Stimulated activated naive CD8-positive, alpha-beta T cell treated with anti-CD3 and anti-CD28 coated beads, Interleukin-15, amount 100 ng/mL, for 72 hours (primary cell): ENCODE measurements around the gene PCDHA2.
"Not testable (repeated sequence)": the region's sequence is repeated elsewhere in the genome, so short reads cannot be mapped to it uniquely, and the experiment has no call there.

ENCODE experiments used
- ATAC-seq: fragments of 150-1000 bp; cut with Tn5 transposase; 2 replicates; pipeline ENCODE4 v1.10.0; 2021; ENCODE audit warnings: mild to moderate bottlenecking, moderate library complexity
- DNase-seq, 2 donors: peaks; one replicate each; pipeline ENCODE4 v3.0.0; 2021 to 2022
- H3K27ac Mint-ChIP-seq, 2 donors: one replicate each; pipeline ENCODE4 v1.8.0; 2022; ENCODE audit warnings: mild to moderate bottlenecking in 2 of 2, mixed read lengths in 2 of 2, moderate library complexity in 2 of 2
- H3K27me3 Mint-ChIP-seq: one replicate; pipeline ENCODE4 v1.8.0; 2022; ENCODE audit warnings: mixed read lengths
- H3K4me1 Mint-ChIP-seq: one replicate; pipeline ENCODE4 v1.8.0; 2022; ENCODE audit warnings: mild to moderate bottlenecking, mixed read lengths
- H3K4me3 Mint-ChIP-seq, 2 donors: one replicate each; pipeline ENCODE4 v1.8.0; 2022; ENCODE audit warnings: mild to moderate bottlenecking in 2 of 2, mixed read lengths in 2 of 2, moderate library complexity in 1 of 2
- H3K9me3 Mint-ChIP-seq, 2 donors: one replicate each; pipeline ENCODE4 v1.8.0; 2022; ENCODE audit warnings: mixed read lengths in 2 of 2

The PCDHA2 gene

GRCh38 chr5:140794595-140795258 is at the start of gene PCDHA2:
TSS of gene PCDHA2 (plus strand) at chr5:140794852.
- Mint-ChIP-seq H3K4me3 (no peak within 1 kb of the TSS), H3K27me3 (peaks cover 16% of the 10 kb centered on the region), H3K9me3 (peaks cover 20 to 21% of the 10 kb centered on the region in 2 donors), H3K4me1 (no peaks in the 10 kb centered on the region), H3K27ac (no peak within 1 kb of the TSS)
- DNase-seq (no peak), ATAC-seq (no peak)

- H3K4me1 Mint-ChIP-seq, result no peaks in the 10 kb centered on the region
- no peaks in the 10 kb centered on the region for H3K27me3 Mint-ChIP-seq
- no peak for ATAC-seq
- no peak overlapping the region for H3K27ac Mint-ChIP-seq
- H3K9me3 Mint-ChIP-seq, result peaks cover 71 to 74% of the 10 kb centered on the region in 2 donors
- H3K4me3 Mint-ChIP-seq, result no peak overlapping the region
- DNase-seq, result no peak
These were observed 41.1 kb upstream of the PCDHA2 start for GRCh38 chr5:140753561-140753960.

- H3K27me3 Mint-ChIP-seq, result no peaks in the 10 kb centered on the region
- H3K4me3 Mint-ChIP-seq, result no peak overlapping the region
- H3K9me3 Mint-ChIP-seq, result peaks cover 40 to 68% of the 10 kb centered on the region in 2 donors
- no peak overlapping the region for H3K27ac Mint-ChIP-seq
- DNase-seq (no peak), ATAC-seq (no peak)
- H3K4me1 Mint-ChIP-seq, result no peaks in the 10 kb centered on the region
These were observed 30.3 kb upstream of the PCDHA2 start for GRCh38 chr5:140764177-140764973.

- Mint-ChIP-seq H3K4me1 (no peaks in the 10 kb centered on the region), H3K4me3 (no peak overlapping the region), H3K27ac (no peak overlapping the region), H3K9me3 (peaks cover 44 to 62% of the 10 kb centered on the region in 2 donors), H3K27me3 (no peaks in the 10 kb centered on the region)
- no peak for ATAC-seq
- no peak for DNase-seq
These were observed 27.2 kb upstream of the PCDHA2 start for GRCh38 chr5:140767444-140767843.

GRCh38 chr5:140780512-140780911 is 14.1 kb upstream of the PCDHA2 start:
- Mint-ChIP-seq H3K4me1 (no peaks in the 10 kb centered on the region), H3K4me3 (no peak overlapping the region), H3K27ac (peak overlapping the region in 1 of 2 donors; percentile 20), H3K27me3 (no peaks in the 10 kb centered on the region), H3K9me3 (peaks cover 39 to 61% of the 10 kb centered on the region in 2 donors)
- no peak for DNase-seq
- no peak for ATAC-seq

GRCh38 chr5:140785905-140786686 is 8.6 kb upstream of the PCDHA2 start, which contains the start of gene PCDHA1:
TSS of gene PCDHA1 (plus strand) at chr5:140786140.
- Mint-ChIP-seq H3K27ac (no peak within 1 kb of the TSS), H3K27me3 (peaks cover 30% of the 10 kb centered on the region)

GRCh38 chr5:140787422-140787821 is 7.2 kb upstream of the PCDHA2 start:
- peaks cover 19 to 59% of the 10 kb centered on the region in 2 donors for H3K9me3 Mint-ChIP-seq
- not testable (repeated sequence) for H3K27ac Mint-ChIP-seq, H3K4me1 Mint-ChIP-seq, ATAC-seq, H3K4me3 Mint-ChIP-seq, DNase-seq
- peaks cover 30% of the 10 kb centered on the region for H3K27me3 Mint-ChIP-seq

More at GRCh38 chr5:140785905-140786686, 8.6 kb upstream of the PCDHA2 start, which contains the start of gene PCDHA1:
- Mint-ChIP-seq H3K4me3 (no peak within 1 kb of the TSS), H3K4me1 (no peaks in the 10 kb centered on the region), H3K9me3 (peaks cover 21 to 59% of the 10 kb centered on the region in 2 donors)
- DNase-seq, result no peak
- no peak for ATAC-seq

- not testable (repeated sequence) for H3K27ac Mint-ChIP-seq, H3K4me1 Mint-ChIP-seq, DNase-seq, H3K4me3 Mint-ChIP-seq, ATAC-seq
- H3K9me3 Mint-ChIP-seq, result peaks cover 24 to 57% of the 10 kb centered on the region in 2 donors
- peaks cover 33% of the 10 kb centered on the region for H3K27me3 Mint-ChIP-seq
These were observed 6.7 kb upstream of the PCDHA2 start for GRCh38 chr5:140787849-140788504.

- H3K4me3 Mint-ChIP-seq, result no peak overlapping the region
- no peak overlapping the region for H3K27ac Mint-ChIP-seq
- no peaks in the 10 kb centered on the region for H3K4me1 Mint-ChIP-seq
- ATAC-seq, result no peak
- peaks cover 23 to 44% of the 10 kb centered on the region in 2 donors for H3K9me3 Mint-ChIP-seq
- no peak for DNase-seq
- H3K27me3 Mint-ChIP-seq, result peaks cover 39% of the 10 kb centered on the region
These were observed 3.6 kb upstream of the PCDHA2 start for GRCh38 chr5:140791089-140791488.

GRCh38 chr5:140795259-140795641 is 598 bp downstream of the PCDHA2 start:
- no peaks in the 10 kb centered on the region for H3K4me1 Mint-ChIP-seq
- H3K27ac Mint-ChIP-seq, result no peak overlapping the region
- no peak overlapping the region for H3K4me3 Mint-ChIP-seq
- H3K27me3 Mint-ChIP-seq, result peaks cover 14% of the 10 kb centered on the region
- H3K9me3 Mint-ChIP-seq, result peaks cover 21 to 23% of the 10 kb centered on the region in 2 donors
- ATAC-seq, result no peak
- DNase-seq, result no peak

GRCh38 chr5:140796072-140796717 is 1.5 kb downstream of the PCDHA2 start:
- DNase-seq, H3K4me1 Mint-ChIP-seq, H3K4me3 Mint-ChIP-seq, ATAC-seq, H3K27ac Mint-ChIP-seq: not testable (repeated sequence)
- peaks cover 14% of the 10 kb centered on the region for H3K27me3 Mint-ChIP-seq
- peaks cover 17 to 23% of the 10 kb centered on the region in 2 donors for H3K9me3 Mint-ChIP-seq

GRCh38 chr5:140796718-140797095 is 2.1 kb downstream of the PCDHA2 start:
- Mint-ChIP-seq H3K27ac (no peak overlapping the region), H3K27me3 (peaks cover 14% of the 10 kb centered on the region), H3K9me3 (peaks cover 15 to 23% of the 10 kb centered on the region in 2 donors), H3K4me1 (no peaks in the 10 kb centered on the region), H3K4me3 (no peak overlapping the region)
- DNase-seq (no peak), ATAC-seq (no peak)

GRCh38 chr5:140800816-140801493 is 6.3 kb downstream of the PCDHA2 start, which contains the start of gene PCDHA3:
TSS of gene PCDHA3 (plus strand) at chr5:140801057.
- H3K9me3 Mint-ChIP-seq, result peaks cover 13 to 14% of the 10 kb centered on the region in 2 donors
- H3K27ac Mint-ChIP-seq, result no peak within 1 kb of the TSS
- no peak within 1 kb of the TSS for H3K4me3 Mint-ChIP-seq
- no peaks in the 10 kb centered on the region for H3K4me1 Mint-ChIP-seq
- ATAC-seq, result no peak
- H3K27me3 Mint-ChIP-seq, result peaks cover 9% of the 10 kb centered on the region
- no peak for DNase-seq

- no peak overlapping the region for H3K27ac Mint-ChIP-seq
- no peak overlapping the region for H3K4me3 Mint-ChIP-seq
- H3K4me1 Mint-ChIP-seq, result no peaks in the 10 kb centered on the region
- peaks cover 13 to 14% of the 10 kb centered on the region in 2 donors for H3K9me3 Mint-ChIP-seq
- peaks cover 9% of the 10 kb centered on the region for H3K27me3 Mint-ChIP-seq
- ATAC-seq (no peak), DNase-seq (no peak)
These were observed 6.8 kb downstream of the PCDHA2 start for GRCh38 chr5:140801494-140801841.
